ENCODE measurements around the gene ZNF296.

The ZNF296 gene

GRCh38 chr19:45068041-45068440 is 8.2 kb downstream of the ZNF296 start:
- no peak for DNase-seq (ENCODE audit: extremely low spot score, insufficient read length, low read depth)
- FAIRE-seq, result no peak

GRCh38 chr19:45066921-45067661 is 9.2 kb downstream of the ZNF296 start:
- DNase-seq (ENCODE audit: extremely low spot score, insufficient read length, low read depth), result no peak
- FAIRE-seq, result no peak

DNA sequence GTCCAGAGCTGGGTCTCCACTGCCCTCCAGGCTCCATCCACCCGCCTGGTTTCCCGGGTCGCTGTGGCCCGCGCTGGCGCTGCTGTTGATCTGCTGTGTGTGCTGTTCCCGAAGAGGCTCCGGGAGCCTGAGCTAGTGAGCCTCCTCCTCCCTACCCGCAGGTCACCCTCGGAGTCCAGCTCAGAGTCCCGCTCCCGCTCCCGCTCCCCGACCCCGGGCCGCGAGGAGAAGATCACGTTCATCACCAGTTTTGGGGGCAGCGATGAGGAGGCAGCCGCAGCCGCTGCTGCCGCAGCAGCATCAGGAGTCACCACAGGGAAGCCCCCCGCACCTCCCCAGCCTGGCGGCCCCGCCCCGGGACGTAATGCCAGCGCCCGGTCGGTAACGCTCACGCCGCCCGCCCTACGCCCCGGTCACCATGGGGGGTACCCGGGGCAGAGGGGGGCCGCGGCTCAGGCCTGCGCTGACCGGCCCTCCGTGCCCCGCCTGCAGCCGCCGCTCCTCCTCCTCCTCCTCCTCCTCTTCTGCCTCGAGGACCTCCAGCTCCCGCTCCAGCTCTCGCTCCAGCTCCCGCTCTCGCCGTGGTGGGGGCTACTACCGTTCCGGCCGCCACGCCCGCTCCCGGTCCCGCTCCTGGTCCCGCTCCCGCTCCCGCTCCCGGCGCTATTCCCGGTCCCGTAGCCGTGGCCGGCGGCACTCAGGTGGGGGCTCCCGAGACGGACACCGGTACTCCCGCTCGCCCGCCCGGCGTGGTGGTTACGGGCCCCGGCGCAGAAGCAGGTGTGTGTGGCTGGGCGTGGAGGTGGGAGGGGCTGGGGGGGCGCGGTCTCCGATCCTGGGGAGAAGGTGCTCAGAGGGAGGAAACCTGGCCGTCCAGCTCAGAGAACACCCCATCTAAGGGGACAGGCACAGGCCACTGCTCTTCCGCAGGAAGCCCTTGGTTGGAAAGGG is 12.2 kb downstream of the ZNF296 start:
- DNase-seq (ENCODE audit: extremely low spot score, insufficient read length, low read depth) (no peak), FAIRE-seq (no peak)

DNA sequence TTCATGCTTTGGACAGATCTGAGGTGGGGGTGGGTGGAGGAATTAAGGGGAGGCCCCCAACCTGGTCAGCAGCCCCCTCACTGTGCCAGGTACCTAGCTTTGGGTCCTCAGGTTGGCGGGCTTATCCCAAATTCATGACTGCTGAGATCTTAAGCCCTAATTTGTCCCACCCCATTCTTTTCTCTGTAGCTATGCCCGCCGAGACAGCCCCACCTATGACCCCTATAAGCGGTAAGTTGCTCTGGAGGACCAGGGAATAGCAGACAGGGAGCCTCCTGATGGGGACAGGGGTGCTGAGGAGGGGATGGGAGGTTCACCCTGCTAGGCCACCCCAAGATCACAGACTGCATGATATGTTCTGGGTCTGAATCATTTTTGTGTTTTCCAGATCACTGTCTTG is 14.3 kb downstream of the ZNF296 start:
- FAIRE-seq (no peak), DNase-seq (ENCODE audit: extremely low spot score, insufficient read length, low read depth) (no peak)

DNA sequence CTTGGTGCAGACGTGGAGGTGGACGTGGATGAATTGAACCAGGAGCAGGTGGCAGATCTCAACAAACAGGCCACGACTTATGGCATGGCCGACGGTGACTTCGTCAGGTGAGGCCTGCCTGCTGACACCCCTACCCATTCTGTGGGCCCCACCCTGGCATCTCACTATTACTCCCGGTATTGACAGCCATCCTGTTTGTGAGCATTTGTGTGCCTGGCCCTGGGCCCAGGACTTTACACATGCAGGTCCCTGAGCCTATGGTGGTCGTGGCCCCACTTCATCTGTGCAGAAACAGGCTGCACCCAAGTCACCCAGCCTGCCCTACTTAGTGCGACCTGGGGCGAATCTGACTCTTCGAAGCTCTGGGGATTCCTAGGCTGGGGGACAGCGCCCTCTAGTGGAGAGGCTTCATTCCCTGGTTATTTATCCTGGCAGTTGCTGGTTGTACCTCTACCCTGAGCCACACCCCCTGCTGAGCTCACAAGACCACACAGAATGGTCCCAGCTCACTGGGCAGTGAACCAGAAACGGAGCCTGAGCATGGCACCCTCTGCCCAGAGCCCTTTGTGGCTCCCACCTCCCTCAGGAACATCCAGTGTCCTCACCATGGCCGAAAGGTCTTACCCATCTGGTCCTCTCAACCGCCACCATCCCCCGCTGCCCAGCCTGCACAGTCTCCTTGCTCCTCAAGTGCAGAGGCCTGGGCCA is 16.9 kb downstream of the ZNF296 start:
- peak; percentile 88 for FAIRE-seq
- DNase-seq (ENCODE audit: extremely low spot score, insufficient read length, low read depth), result peak; percentile 77

GRCh38 chr19:45058622-45059159 is 17.6 kb downstream of the ZNF296 start:
- DNase-seq (ENCODE audit: extremely low spot score, insufficient read length, low read depth), result no peak
- FAIRE-seq, result no peak

DNA sequence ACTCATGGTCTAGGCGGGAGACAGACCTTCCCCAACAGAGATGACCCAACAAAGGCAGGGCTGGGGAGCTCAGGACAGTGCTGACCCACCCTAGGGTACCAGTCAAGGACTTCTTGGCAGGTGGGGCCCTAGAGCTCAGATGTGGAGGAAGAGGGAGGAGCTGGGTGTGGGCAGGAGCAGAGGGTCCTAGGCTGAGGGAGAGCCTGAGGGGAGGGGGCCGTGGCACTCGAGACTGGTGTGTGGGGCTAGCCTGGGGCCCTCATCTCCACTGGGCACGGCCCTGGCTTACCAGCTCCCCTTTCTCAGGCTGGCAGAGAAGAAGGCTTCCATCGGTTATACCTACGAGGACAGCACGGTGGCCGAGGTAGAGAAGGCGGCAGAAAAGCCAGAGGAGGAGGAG is 18.8 kb downstream of the ZNF296 start:
- DNase-seq (ENCODE audit: extremely low spot score, insufficient read length, low read depth), result no peak
- no peak for FAIRE-seq

- DNase-seq (ENCODE audit: extremely low spot score, insufficient read length, low read depth) (no peak), FAIRE-seq (no peak)
Measured at GRCh38 chr19:45056831-45057230, 19.4 kb downstream of the ZNF296 start.

GRCh38 chr19:45051929-45052579 is 24.2 kb downstream of the ZNF296 start:
- FAIRE-seq, result peak; percentile 66

GRCh38 chr19:45050036-45050435 is 26.2 kb downstream of the ZNF296 start:
- no peak for DNase-seq (ENCODE audit: extremely low spot score, insufficient read length, low read depth)
- no peak for FAIRE-seq

More at GRCh38 chr19:45051929-45052579, 24.2 kb downstream of the ZNF296 start:
- DNase-seq (ENCODE audit: extremely low spot score, insufficient read length, low read depth), result no peak

DNA sequence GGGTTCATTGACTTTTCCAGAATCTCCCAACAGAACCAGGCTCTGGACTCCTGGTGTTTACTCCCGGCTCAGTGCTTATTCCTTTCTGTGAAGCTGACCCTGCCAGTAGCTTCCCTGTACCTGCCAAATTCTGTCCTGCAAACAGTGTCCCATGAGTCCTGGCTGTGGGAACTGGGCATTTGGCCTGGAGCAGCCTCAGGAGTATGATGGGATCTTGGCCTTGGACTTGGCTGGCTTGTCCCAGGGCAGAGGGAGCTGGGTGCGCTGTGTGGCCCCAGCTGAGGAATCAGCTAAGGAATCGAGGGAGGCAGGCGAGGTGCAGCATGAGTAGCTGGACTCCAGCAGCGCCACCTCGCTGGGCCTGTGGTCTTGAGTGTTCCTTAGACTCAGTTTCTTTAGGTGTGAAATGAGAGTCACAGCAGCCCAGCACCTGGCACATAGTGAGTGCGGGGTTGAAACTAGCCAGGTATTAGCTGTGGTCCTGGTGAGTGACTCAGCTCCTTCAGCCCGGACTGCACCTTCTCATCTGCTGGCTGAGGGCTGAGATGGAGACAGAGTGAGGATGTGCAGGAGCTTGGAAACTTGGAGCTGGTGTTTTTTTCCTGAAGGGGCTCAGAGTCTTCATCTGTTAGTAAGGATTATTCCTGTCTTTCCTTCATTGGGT is 27.1 kb downstream of the ZNF296 start:
- DNase-seq (ENCODE audit: extremely low spot score, insufficient read length, low read depth) (no peak), FAIRE-seq (no peak)

- peak; percentile 75 for FAIRE-seq
- DNase-seq (ENCODE audit: extremely low spot score, insufficient read length, low read depth), result no peak
Measured at GRCh38 chr19:45047188-45047797, 29.0 kb downstream of the ZNF296 start.

DNA sequence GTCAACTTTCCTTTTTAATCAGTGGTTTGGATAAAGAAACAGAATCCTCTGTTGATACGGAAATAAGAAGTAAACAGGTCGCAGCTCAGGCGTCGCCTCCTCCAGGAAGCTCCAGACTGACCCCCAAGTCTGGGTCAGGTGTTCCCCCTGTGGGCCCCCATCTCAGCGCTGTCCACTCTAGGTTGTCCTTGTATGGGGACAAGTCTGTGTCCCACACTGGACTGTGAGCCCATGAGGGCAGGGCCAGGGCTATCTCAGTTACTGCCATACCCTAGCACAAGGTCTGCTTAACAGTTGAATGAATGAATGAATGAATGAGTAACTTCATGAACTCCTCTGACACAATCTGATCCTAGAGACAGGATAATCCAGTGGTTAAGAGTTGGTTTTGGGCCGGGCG is 29.9 kb downstream of the ZNF296 start:
- FAIRE-seq, result no peak
- DNase-seq (ENCODE audit: extremely low spot score, insufficient read length, low read depth), result no peak

DNA sequence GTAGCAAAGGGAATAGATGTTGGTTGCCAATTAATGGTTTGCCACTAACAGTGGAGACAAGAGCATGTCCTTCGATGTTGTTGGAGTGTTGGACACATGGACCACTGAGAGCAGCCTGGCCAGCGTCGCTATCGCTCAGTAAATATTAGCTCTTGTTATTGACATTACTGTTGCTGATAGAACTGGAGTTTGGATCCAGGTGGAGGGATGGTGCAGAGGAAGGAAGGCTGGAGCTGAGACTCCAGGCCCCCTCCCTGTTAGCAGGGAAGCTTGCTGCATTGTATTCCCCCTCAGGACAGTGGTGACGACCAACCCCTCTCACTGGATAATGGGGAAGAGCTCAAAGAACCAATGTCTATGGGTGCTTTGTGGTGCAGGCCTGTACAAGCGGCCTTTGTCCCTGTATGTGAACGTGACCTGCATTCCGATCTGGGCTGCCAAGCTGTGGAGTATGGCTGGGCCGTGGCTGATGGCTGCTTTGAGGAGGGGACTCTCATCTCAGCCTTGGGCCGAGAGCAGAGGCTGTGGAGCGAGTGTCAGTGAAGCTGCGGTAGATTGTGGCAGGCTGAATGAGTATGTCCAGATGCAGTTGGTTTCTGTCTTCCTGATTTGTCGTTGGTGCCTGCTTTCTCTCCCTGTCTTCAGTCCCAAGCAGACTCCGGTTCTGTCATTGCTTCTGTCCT is 30.5 kb downstream of the ZNF296 start:
- no peak for DNase-seq (ENCODE audit: extremely low spot score, insufficient read length, low read depth)
- FAIRE-seq, result no peak

DNA sequence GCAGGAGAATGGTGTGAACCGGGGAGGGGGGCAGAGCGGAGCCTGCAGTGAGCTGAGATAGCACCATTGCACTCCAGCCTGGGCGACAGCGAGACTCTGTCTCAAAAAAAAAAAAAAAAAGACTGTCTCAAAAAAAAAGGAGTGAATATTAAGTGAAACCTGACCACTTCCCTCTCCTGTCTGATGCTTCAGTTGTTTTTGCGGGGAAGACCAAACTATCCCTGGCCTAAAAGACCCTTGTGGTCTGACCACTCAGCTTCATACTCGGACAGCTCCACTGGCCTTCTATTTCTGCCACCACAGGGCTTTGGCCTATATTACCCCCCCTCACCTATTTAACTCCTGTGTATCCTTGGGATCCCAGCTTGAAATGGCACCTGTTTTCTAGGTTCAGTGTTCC is 35.2 kb downstream of the ZNF296 start:
- no peak for FAIRE-seq

GRCh38 chr19:45040059-45040771 is 36.1 kb downstream of the ZNF296 start:
- DNase-seq (ENCODE audit: extremely low spot score, insufficient read length, low read depth) (no peak), FAIRE-seq (no peak)

More for the DNA sequence above, 35.2 kb downstream of the ZNF296 start:
- no peak for DNase-seq (ENCODE audit: extremely low spot score, insufficient read length, low read depth)

Measured in GM18507 (cell line).